OCI-LY1 (cell line): ENCODE data around the gene DNAL4.

Source experiments
- H2AFZ ChIP-seq: fragments of 200-600 bp; sonication (generic), shearing (Covaris generic); 2 replicates; pipeline ENCODE4 v1.6.0; 2014; ENCODE audit warnings: antibody characterized with exemption, mild to moderate bottlenecking, low read length
- H3F3A ChIP-seq: fragments of 200-600 bp; sonication (generic), shearing (Covaris generic); 2 replicates; pipeline ENCODE4 v1.6.0; 2014; ENCODE audit warnings: mild to moderate bottlenecking, antibody characterized with exemption, low read length, moderate library complexity; ENCODE audit not compliant: insufficient read depth
- H3K27ac ChIP-seq: fragments of 200-600 bp; sonication (generic); 2 replicates; pipeline ENCODE4 v1.5.1; 2014; ENCODE audit warnings: low read length, mixed run types, mild to moderate bottlenecking, low read depth; ENCODE audit not compliant: poor library complexity, severe bottlenecking
- H3K27me3 ChIP-seq: fragments of 200-600 bp; sonication (generic); 2 replicates; pipeline ENCODE4 v1.6.0; 2014; ENCODE audit warnings: antibody characterized with exemption, mild to moderate bottlenecking, low read length, moderate library complexity; ENCODE audit not compliant: insufficient read depth
- H3K36me3 ChIP-seq: fragments of 200-600 bp; sonication (generic); 2 replicates; pipeline ENCODE4 v1.6.1; 2014; ENCODE audit warnings: mild to moderate bottlenecking, antibody characterized with exemption, low read length, moderate library complexity, mixed read lengths; ENCODE audit not compliant: insufficient read depth
- H3K4me1 ChIP-seq: fragments of 200-600 bp; sonication (generic); 2 replicates; pipeline ENCODE4 v1.5.1; 2014; ENCODE audit warnings: mild to moderate bottlenecking, low read length, moderate library complexity; ENCODE audit not compliant: insufficient read depth, severe bottlenecking
- H3K4me2 ChIP-seq: fragments of 200-600 bp; sonication (generic), shearing (Covaris generic); 2 replicates; pipeline ENCODE4 v1.6.1; 2014; ENCODE audit warnings: low read length
- H3K4me3 ChIP-seq: fragments of 200-600 bp; sonication (generic); 2 replicates; pipeline ENCODE4 v1.5.1; 2014; ENCODE audit warnings: low read length, low read depth, mild to moderate bottlenecking, mixed read lengths; ENCODE audit not compliant: poor library complexity, severe bottlenecking
- H3K79me2 ChIP-seq: fragments of 200-600 bp; shearing (Covaris generic); 2 replicates; pipeline ENCODE4 v1.6.1; 2016; ENCODE audit warnings: mixed run types, low read length, mixed read lengths; ENCODE audit not compliant: insufficient read depth
- H3K9ac ChIP-seq: fragments of 200-600 bp; sonication (generic), shearing (Covaris generic); 2 replicates; pipeline ENCODE4 v1.6.1; 2014; ENCODE audit warnings: mild to moderate bottlenecking, low read length, mixed read lengths
- H3K9me2 ChIP-seq: fragments of 200-600 bp; sonication (generic), shearing (Covaris generic); 2 replicates; pipeline ENCODE4 v1.6.1; 2014; ENCODE audit warnings: low read depth, mild to moderate bottlenecking, low read length, mixed read lengths
- H3K9me3 ChIP-seq: fragments of 200-600 bp; shearing (Covaris generic); 2 replicates; pipeline ENCODE4 v1.6.1; 2014; ENCODE audit warnings: low read length, mixed read lengths
- H4K20me1 ChIP-seq: fragments of 200-600 bp; sonication (generic), shearing (Covaris generic); 2 replicates; pipeline ENCODE4 v1.6.0; 2016; ENCODE audit warnings: mild to moderate bottlenecking, low read length; ENCODE audit not compliant: insufficient read depth
- CTCF ChIP-seq: fragments of 200-600 bp; sonication (generic), shearing (Covaris generic); IDR thresholded peaks from 2 replicates; pipeline ENCODE4 v1.5.1; 2017; ENCODE audit warnings: mild to moderate bottlenecking, antibody characterized with exemption, low read length, moderate library complexity, mixed read lengths
- EZH2 ChIP-seq: fragments of 200-600 bp; sonication (generic), shearing (Covaris generic); IDR thresholded peaks from 2 replicates; pipeline ENCODE4 v1.8.0; 2017; ENCODE audit warnings: borderline replicate concordance, mixed run types, mild to moderate bottlenecking, antibody characterized with exemption, low read length, moderate library complexity, mixed read lengths

The DNAL4 gene

GRCh38 chr22:38772623-38772873 is 21.4 kb downstream of the DNAL4 start:
- no peaks in the 10 kb centered on the region for H3K36me3 ChIP-seq
- H3K27ac ChIP-seq, result no peak overlapping the region
- H3K27me3 ChIP-seq, result no peaks in the 10 kb centered on the region
- no peak overlapping the region for H2AFZ ChIP-seq
- H3K4me1 ChIP-seq, result no peaks in the 10 kb centered on the region
- H3K79me2 ChIP-seq, result no peaks in the 10 kb centered on the region
- no peak overlapping the region for H3K9ac ChIP-seq
- H4K20me1 ChIP-seq, result no peaks in the 10 kb centered on the region
- no peak overlapping the region for H3K4me3 ChIP-seq
- no peak overlapping the region for H3K4me2 ChIP-seq
- TF ChIP-seq CTCF (no peak), EZH2 (no peak)
- no peaks in the 10 kb centered on the region for H3F3A ChIP-seq
- H3K9me3 ChIP-seq, result no peaks in the 10 kb centered on the region
- no peaks in the 10 kb centered on the region for H3K9me2 ChIP-seq

GRCh38 chr22:38770257-38770949 is 23.5 kb downstream of the DNAL4 start:
- Histone ChIP-seq H3K4me2 (no peak overlapping the region), H2AFZ (no peak overlapping the region), H3K9ac (no peak overlapping the region), H4K20me1 (no peaks in the 10 kb centered on the region), H3F3A (no peaks in the 10 kb centered on the region), H3K4me3 (no peak overlapping the region), H3K27me3 (no peaks in the 10 kb centered on the region), H3K79me2 (no peaks in the 10 kb centered on the region), H3K36me3 (no peaks in the 10 kb centered on the region), H3K9me3 (no peaks in the 10 kb centered on the region), H3K4me1 (no peaks in the 10 kb centered on the region), H3K27ac (no peak overlapping the region), H3K9me2 (no peaks in the 10 kb centered on the region)
- TF ChIP-seq EZH2, result no peak
- TF ChIP-seq CTCF, result no peak

GRCh38 chr22:38768036-38768435 is 25.9 kb downstream of the DNAL4 start:
- no peaks in the 10 kb centered on the region for H3F3A ChIP-seq
- H4K20me1 ChIP-seq, result no peaks in the 10 kb centered on the region
- no peak overlapping the region for H2AFZ ChIP-seq
- H3K79me2 ChIP-seq, result no peaks in the 10 kb centered on the region
- H3K9ac ChIP-seq, result no peak overlapping the region
- no peak overlapping the region for H3K27ac ChIP-seq
- H3K27me3 ChIP-seq, result no peaks in the 10 kb centered on the region
- no peak overlapping the region for H3K4me3 ChIP-seq
- no peaks in the 10 kb centered on the region for H3K4me1 ChIP-seq
- no peak overlapping the region for H3K4me2 ChIP-seq
- no peaks in the 10 kb centered on the region for H3K9me2 ChIP-seq
- TF ChIP-seq EZH2 (no peak), CTCF (no peak)
- H3K36me3 ChIP-seq, result no peaks in the 10 kb centered on the region
- H3K9me3 ChIP-seq, result no peaks in the 10 kb centered on the region
